B cell (primary cell): Measurements from ENCODE around the gene TMEM130.

Experiments used
- CTCF ChIP-seq: fragments of 200-600 bp; IDR thresholded peaks from one replicate; pipeline ENCODE4 v1.8.0; 2022; ENCODE audit warnings: antibody characterized with exemption, mild to moderate bottlenecking
- EZH2 ChIP-seq: IDR thresholded peaks from 2 replicates; pipeline ENCODE4 v1.6.1; 2012; ENCODE audit warnings: borderline replicate concordance, low read depth, mild to moderate bottlenecking, moderate library complexity, low read length; ENCODE audit not compliant: insufficient read depth, poor library complexity, severe bottlenecking

DNA sequence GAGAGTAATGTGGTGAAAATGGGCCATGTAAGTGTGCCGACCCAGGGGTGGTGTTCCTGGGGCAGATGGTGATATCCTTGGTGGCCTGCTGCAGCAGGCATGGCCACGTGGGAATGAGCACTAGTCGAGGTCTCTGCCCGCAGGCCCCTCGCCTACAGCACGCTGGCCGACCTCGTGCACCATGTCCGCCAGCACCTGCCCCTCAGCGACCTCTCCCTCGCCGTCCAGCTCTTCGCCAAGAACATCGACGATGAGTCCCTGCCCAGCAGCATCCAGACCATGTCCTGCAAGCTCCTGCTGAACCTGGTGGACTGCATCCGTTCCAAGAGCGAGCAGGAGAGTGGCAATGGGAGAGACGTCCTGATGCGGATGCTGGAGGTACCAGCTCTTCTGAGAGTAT is 38.8 kb upstream of the TMEM130 start:
- TF ChIP-seq CTCF (no peak), EZH2 (no peak)
